ENCODE results near the gene FMO1.
"Not testable (repeated sequence)": the region's sequence is repeated elsewhere in the genome, so short reads cannot be mapped to it uniquely, and the experiment has no call there.

Gene FMO1

DNA sequence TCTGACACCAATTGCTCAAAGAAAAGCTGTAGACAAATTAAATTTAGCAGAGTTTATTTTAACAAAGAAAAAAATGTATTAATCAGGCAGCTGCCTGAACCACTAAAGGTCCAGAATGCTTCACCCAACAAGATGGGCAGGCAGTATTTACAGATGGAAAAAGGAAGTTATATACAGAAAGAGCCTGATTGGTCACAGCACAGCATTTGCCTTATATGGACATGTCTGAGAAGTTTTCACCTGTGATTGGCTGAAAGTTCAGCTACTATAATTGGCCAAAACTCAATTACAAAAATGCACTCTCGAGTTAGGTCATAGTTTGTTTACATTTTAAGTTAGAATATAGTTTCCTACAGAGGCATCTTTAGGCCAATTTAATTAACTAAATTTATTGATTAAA, 15.1 kb upstream of the FMO1 start:
- DNase-seq (ENCODE audit: low read depth) = no peak

DNA sequence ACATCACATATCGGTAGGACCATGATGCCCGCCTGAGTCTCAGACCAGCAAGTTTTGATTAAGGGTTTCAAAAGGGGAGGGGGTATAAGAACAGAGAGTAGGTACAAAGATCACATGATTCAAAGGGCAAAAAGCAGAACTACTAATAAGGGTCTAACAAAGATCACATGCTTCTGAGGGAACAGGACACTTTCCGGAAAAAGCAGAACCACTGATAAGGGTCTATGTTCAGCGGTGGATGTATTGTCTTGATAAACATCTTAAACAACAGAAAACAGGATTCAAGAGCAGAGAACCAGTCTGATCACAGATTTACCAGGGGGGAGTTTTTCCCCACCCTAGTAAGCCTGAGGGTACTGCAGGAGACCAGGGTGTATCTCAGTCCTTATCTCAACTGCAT, 12.1 kb upstream of the FMO1 start:
- not testable (repeated sequence) for DNase-seq (ENCODE audit: low read depth)

DNA sequence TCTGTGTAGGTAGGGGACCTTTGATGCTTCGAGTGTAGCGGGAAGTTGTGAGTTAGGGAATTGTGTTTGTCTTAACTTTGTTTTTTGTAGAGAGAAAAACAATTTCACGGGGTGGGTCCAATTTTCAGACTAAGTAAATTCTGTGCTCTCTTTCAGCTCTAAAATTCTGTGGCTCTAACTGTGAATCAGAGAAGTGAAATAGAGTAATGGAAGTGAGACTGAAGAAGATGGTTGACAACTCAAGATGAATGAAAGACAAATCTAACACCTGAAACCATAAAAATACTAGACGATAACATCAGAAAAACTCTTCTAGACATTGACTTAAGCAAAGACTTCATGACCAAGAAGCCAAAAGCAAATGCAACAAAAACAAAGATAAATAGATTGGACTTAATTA, 4.4 kb upstream of the FMO1 start:
- DNase-seq (ENCODE audit: low read depth) = no peak

DNA sequence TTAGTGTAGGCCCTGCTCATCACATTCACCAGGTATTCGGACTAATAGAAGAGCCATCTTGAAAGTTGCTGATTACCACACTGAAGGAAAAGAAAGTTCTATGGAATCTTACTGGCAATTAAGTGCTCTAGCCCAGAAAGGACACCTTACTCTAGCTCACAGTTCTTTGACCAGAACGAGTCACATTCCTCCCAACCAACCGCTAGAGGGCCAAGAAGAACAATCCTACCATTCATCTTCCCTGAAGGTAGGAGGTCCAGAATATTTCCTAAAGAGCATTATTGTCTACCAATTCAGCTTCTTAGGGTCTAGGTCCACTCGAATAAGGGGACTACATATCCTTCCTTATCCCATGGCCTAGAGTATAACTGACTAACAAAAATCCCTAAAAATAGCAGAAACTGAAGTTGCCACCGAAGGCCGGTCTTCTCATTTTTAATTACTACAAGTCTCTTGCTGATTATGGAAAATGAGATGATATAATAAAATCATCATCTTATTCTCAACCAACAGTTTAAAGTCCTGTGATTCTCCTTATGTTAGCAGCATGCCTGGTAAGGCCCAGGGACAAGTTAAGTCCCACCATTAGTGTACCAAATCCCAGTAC, 2.7 kb upstream of the FMO1 start:
- no peak for DNase-seq (ENCODE audit: low read depth)

DNA sequence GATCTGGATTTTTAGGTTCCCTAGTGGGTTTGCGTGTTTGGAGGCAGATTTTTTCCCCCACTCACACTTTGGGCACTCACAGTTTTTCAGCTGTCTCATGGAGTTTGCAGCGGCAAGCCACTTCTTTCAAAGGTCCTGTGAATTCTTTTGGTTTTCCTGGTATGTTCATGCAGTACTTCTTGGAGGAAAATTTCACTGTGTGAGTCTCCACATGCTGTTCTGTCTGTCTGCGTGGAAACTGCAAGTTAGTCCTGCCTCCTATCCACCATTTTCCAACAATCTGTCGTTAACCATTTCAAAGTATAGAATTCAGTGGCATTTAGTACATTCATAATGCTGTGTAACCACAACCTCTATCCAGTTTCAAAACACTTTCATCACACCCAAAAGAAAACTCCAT, 793 bp upstream of the FMO1 start:
- no peak for DNase-seq (ENCODE audit: low read depth)

DNA sequence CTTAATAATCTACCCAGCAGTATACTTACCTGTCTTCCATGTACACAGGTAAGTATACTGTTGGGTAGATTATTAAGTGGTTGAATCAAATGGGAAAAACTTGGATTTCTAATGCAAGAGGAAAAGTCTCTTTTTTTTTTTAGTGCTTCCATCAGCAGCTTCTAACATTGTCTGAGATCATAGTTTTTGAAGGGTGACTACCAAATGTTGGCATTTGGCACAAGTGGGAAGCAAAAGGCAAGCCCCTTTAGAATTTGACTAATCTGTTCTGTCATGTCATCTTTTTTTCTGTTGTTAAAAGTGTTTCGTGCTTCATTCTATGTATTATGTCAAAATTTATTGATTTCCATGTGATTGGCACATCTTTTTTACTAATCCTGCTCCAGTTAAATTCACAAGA, 547 bp downstream of the FMO1 start:
- no peak for DNase-seq (ENCODE audit: low read depth)

DNA sequence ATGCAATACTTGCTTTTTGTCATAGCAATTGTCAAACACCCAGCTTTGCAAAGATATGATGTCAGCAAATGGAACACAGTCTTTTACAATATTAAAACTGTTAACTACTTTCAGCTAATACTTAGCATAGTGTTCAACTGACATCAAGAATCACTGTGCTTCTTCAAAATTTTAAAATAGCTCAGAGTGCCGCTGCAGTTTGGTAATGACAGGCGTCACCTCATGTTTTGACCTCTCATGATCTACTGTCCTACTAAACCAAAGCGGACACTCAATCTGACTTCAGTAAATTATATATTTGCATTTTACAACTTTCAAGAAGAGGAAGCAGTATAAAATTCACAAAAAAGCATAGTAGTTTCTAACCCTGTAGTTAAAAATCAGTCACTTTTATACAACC, 2.0 kb downstream of the FMO1 start:
- no peak for DNase-seq (ENCODE audit: low read depth)

DNA sequence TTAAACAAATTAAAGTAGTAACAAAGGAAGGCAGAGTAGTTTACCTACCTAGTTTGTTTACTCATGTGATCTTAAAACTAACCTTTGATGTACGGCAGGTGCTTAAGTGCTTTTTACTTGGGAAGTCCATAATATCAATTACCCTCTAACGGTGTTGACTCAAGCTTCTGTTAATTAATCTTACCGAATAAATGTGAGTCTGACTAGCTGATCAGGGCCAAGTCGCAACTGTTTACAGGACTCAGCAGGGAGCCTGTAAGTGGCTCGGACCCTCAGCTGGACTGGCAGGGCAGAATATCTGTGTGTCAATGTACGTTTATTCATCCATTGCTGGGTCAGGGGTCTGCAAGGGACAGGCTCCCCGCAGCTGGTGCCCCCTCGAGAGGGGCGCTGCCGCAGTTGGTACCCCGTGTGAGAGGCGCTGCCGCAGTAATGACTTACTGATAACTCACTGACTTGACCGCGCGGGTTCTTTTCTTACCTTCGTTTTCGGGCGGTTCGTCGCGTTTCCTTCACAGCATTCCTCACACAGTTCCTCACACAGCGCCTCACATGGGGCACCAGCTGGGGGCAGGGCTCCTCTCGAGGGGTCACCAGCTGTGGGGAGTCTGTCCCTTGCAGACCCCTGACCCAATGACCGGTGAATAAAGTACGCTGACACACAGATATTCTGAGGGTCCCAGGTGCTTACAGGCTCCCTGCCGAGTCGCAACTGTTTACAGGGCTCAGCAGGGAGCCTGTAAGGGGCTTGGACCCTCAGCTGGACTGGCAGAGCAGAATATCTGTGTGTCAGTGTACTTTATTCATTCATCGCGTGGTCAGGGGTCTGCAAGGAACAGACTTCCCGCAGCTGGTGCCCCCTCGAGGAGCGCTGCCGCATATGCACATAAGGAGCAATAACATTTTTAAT, 3.0 kb downstream of the FMO1 start:
- no peak for DNase-seq (ENCODE audit: low read depth)

DNA sequence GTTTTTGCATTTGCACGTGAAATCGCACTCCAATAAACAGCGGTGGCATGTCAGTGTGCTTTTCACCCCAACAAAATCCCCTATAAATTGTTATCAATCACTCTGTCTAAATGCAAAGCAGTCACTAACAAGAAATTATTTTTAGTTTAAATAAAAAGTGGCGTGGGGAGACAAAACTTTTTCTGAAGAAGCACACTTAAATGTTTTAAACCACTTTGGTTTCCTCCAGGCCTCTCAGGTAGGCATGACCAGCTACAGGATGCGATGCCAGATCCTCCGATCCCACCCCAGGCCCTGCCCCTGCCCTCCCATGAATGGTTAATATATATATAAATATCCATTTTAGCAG, 3.6 kb downstream of the FMO1 start:
- DNase-seq (ENCODE audit: low read depth) = no peak

DNA sequence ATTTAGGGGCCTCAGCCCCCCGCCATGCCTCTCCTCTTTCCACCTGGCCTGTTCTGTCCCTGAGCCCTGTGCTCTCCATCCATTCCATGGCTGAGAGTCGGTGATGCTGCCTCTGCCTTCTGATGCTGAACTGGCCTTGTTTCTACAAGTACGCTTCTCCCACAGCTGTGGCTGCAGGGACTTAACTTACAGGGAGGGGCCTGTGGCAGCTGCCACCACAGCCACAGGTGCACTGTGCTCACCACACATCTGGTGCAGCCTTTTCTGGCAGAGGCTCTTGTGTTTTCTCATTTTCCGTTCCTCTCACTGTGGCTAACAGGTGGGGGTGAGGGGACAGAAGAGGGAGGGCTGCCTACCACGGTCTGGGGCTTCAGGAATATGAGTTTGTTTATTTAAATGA, 4.2 kb downstream of the FMO1 start:
- no peak for DNase-seq (ENCODE audit: low read depth)

DNA sequence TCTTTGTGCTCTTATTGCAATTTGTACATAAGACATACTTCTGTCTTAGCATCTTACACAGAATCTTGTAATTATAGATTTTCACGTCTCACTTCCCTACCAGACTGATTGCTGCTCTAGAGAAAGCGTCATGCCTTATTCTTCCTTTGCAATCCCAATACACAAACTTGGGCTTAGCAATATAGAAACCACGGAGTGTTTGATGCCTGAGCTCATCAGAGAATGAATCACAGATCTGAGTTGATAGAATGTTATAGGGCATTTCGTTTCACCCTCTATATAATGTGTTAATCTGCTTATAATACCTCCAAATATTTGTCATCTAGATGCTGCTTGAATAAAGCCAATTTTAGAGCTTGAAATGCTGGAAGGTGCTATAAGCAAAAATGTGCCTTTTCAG, 6.6 kb downstream of the FMO1 start:
- no peak for DNase-seq (ENCODE audit: low read depth)

DNA sequence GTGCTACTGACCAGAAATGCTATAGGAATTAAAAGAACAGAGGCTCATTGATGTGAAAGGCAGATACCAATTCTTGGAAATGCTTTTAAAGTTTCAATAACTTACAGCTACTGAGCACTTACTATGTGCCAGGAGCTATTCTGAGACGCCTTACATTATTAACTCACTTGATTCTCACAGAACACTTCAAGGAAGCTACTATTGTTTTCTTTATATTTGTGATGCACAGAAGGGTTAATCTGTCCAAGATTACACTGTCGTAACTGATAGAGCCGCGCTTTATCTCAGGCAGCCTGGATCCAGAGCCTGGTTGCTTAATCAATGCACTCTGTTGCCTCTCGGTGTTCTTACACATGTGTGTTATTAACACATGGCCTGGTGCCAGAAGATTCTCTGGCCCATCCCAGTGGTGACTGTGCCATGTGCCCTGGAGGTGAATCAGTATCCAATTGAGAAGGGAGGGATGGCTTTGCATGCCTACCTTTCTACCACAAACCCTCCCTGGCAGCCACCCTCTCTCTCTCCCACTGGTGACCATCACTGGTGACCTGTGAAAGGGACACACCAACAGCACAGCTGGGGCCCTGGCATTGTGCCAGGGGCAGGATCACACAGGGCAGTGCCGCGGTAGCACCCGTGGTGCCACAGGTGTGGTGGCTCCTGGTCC, 8.8 kb downstream of the FMO1 start:
- DNase-seq (ENCODE audit: low read depth) = no peak

DNA sequence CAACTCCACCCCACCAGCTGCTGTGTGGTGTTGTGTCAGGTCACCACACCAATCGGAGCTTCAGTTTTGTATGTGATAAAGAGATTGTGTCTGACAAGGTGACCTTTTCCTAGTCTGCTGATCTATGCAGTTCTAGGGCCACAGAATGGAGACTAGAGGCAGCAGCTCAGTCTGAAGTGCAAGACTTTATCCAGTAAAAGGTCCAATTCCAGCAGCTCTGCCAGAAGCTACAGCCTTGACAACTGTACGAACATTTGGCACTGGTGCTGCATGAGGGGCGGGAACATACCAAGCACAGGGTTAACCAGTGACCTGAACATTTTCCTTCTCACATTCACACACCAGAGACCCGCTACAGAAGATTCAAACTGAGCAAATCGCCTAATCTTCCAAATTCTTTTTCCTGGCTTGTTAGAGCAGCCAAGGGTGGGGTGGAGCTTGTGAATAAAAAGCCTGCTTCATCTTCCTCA, 9.3 kb downstream of the FMO1 start:
- no peak for DNase-seq (ENCODE audit: low read depth)

DNA sequence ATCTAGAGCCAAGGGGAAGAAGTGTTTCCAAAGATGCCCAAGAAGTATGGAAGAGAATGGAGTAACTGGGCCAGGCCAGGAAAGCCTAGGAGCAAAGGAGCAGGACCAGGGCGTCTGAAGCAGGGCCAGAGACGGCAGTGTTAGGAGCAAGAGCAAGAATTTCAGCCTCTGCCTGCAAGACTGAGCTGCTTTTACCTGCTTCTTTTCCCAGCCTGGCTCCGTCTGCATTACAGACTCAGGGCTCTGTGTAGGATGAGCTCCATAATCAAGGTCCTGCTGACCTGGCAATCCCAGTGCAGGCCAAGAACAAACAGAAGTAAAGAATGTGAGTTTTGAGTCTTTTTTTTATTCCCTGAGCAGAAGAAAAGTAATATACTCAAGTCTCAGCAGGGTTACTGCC, 10.1 kb downstream of the FMO1 start:
- DNase-seq (ENCODE audit: low read depth) = no peak

DNA sequence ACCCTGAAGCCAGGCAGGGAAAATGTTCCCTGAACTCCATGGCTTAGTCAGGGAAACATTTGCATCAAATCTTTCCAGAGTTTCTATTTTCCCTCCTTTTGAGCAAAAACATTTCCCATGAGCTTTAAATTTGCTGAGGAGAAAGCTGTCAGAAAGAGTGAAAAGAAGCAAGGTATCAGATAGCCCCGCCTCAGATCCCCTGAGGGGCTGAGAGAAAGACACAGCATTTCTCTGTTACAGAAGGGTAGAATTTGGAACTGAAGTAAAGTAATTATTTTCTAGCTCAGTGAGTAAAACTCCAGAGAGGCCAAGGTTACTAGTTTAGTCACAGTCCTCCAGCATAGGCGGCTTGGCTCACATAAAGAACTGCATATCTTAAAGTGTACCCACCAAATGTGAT, 10.6 kb downstream of the FMO1 start:
- DNase-seq (ENCODE audit: low read depth) = no peak

DNA sequence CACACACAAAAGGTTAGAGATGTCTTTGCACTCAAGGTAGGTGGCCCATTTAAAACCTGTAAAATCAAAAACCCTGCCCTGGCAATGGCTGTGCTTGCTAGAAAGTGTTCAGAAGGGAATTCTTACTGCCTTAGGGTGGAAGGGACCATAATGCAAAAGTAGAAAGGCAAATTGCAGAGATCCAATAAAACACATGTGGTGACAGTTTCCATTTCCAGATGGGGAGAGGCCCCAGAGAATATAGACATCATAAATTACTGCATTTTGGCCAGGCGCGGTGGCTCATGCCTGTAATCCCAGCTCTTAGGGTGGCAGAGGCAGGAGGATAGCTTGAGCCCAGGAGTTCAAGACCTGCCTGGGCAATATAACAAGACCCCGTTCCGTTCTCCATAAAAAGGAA, 13.0 kb downstream of the FMO1 start:
- no peak for DNase-seq (ENCODE audit: low read depth)

DNA sequence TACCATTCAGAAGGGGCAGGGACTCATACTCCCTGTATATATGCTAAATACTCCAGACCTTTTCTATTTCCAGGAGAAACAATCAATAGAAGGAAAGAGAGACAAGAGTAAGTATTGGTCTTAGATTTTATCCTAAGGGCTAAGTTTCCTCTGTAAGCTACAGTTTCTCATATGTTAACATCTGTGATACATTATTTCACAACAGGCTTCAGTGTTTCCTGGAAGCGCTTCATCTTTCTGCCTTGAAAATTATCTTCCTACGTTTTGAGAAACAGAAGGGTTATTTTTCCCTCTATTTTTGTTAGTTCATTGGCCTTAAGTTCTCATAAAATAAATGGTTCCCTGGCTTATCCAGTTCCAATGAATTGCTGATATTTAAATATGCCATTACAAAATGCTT, 15.6 kb downstream of the FMO1 start:
- no peak for DNase-seq (ENCODE audit: low read depth)

DNA sequence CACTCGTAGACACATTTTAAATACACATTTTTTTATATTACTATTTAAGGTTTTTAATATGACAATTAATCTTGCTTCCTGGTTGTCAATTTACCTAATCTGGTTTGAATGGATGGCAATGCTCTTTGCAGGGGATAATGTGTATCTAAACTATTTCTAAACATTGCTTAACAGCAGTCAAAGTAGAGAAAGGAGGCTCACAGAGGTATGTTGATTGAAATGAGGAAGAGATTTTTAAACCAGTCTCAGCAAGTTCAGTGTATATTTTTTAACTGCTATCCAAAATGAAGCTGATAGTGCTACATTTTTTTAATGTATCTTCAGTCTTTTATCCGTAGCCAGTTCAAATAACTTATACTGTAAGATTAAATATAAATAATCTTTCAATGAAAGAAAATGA, 17.4 kb downstream of the FMO1 start:
- DNase-seq (ENCODE audit: low read depth) = no peak

DNA sequence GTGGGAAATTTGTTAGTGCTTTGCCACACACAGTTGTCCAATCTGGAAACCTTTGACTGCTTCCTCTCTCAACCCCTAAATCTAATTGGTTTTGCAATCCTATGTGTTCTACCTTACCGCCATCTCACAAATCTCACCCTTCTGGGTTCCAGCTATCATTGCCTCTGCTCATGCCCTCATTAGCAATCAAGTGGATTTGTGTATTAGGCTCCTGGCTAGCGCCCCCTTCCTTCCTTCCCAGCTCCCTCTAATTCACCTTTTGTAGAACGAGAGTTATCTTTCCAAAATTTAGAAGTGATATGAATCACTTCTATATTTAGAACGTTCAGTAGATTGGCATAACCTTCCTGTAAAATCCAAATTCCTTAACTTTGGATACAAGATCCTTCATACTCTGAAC, 18.6 kb downstream of the FMO1 start:
- DNase-seq (ENCODE audit: low read depth) = no peak

DNA sequence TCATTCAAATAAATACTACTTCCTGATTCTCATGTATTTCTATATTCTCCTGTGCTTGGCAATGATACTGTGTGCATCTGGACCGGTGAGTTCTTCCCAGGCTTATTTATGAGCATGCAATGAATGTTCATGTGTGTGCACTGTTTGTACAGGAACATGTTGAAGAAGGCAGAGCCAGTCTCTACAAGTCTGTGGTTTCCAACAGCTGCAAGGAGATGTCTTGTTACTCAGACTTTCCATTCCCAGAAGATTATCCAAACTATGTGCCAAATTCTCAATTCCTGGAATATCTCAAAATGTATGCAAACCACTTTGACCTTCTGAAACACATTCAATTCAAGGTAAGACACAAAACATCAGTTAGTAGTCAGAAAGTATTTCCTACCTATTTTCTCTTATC, 19.1 kb downstream of the FMO1 start:
- no peak for DNase-seq (ENCODE audit: low read depth)

DNA sequence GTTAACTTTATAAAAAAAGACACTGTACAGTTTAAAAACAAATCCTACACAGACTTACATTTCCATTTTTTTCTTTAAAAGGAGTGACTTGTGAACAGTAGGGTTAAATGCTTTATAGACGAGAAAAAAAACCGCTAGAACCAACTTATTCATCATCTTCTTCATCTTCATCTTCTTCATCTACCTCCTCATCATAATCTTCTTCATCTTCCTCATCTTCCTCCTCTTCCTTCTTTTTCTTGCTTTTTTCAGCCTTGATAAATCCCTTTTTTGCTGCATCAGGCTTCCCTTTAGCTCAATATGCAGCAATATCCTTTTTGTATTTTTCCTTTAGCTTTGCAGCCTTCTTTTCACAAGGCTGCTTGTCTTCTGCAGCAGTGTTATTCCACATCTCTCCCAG, 22.5 kb downstream of the FMO1 start:
- no peak for DNase-seq (ENCODE audit: low read depth)

DNA sequence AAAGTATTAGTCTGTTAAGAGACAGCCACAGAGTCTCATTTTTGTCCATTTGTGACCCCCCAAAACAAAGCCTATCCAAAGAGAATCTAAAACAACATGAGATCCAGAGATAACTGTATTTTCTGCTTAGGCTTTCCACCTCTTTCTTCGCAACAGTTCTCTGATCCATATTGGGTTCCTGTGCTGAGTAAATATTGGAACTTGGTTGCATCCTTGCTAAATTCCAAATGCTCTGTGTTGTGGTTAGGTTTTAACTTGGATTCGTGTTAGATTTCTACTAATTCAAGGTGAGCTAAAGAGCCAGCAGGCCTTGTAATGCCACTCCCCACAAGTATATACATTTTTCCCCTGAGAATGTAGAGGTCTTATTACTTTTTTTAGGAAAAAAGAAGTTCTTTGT, 29.2 kb downstream of the FMO1 start:
- DNase-seq (ENCODE audit: low read depth) = no peak

DNA sequence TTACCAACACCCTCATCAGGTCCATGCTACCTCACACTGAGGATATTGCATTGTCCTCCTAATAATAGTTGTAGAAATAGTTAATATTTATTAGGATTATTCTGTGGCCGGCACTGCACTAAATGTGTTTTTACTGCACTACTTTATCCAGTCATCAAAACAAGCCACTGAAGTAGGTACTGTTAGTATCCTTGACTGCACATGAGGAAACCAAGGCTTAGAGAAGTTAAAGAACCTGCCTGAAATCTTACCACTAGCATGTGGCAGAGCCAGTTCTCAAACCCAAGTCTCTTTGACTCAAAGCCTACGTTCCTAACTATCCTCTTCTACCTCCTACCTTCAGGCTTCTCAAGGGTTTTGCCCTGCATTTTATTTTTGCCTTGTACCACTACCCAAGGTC, 30.9 kb downstream of the FMO1 start:
- no peak for DNase-seq (ENCODE audit: low read depth)

Data from activated gamma-delta T cell treated with anti-CD3 and anti-CD28 coated beads, Interleukin-2, amount 50 U/mL, for 16 hours (primary cell).